Gastroesophageal sphincter (tissue), 3 donors: ENCODE data around the gene WDFY3.
"Not testable (repeated sequence)": the region's sequence is repeated elsewhere in the genome, so short reads cannot be mapped to it uniquely, and the experiment has no call there.

Experiments
- CTCF ChIP-seq, 4 experiments: fragments of 200-600 bp in 2 of 4; fragments of 450-650 bp in 2 of 4; sonication (generic) in 1 of 4; IDR thresholded peaks; one replicate each; pipeline ENCODE4 v1.5.1; 2017 to 2019; ENCODE audit warnings: antibody characterized with exemption in 4 of 4, mild to moderate bottlenecking in 2 of 4, moderate library complexity in 2 of 4
- EP300 ChIP-seq: sonication (generic); formaldehyde crosslinking; IDR thresholded peaks from one replicate; pipeline ENCODE4 v1.6.1; 2017; ENCODE audit warnings: antibody characterized with exemption, mild to moderate bottlenecking
- POLR2AphosphoS5 ChIP-seq: sonication (generic); formaldehyde crosslinking; IDR thresholded peaks from one replicate; pipeline ENCODE4 v1.6.1; 2017; ENCODE audit warnings: antibody characterized with exemption

GRCh38 chr4:84806541-84806940 lies 159.9 kb downstream of the WDFY3 start:
- not testable (repeated sequence) for TF ChIP-seq CTCF (IDR thresholded peaks at IDR 0.05); EP300; POLR2AphosphoS5
